CD8-positive, alpha-beta memory T cell (primary cell): Measurements from ENCODE around the gene USP3. TPM values are rescaled to one million over a fixed set of nuclear protein-coding genes. Genes with fewer than 3 reads are reported as not detected.

Source experiments
- CTCF ChIA-PET: fragments of 350-600 bp; sonication (Branson Sonifier 250); formaldehyde crosslinking; loops from one replicate; lab custom pipeline; 2021; ENCODE audit warnings: antibody characterized with exemption; lab: Charles Lee
- POLR2A ChIA-PET: fragments of 350-600 bp; sonication (Branson Sonifier 250); formaldehyde crosslinking; loops from one replicate; lab custom pipeline; 2021; ENCODE audit warnings: antibody characterized with exemption; lab: Charles Lee
- DNase-seq, 5 donors: peaks; one replicate each; pipeline versions ENCODE4 v3.0.0 to v3.0.0-alpha.2; 2020 to 2022; ENCODE audit warnings: mixed read lengths in 1 of 5
- H3K27ac ChIP-seq: one replicate; pipeline ENCODE4 v1.7.0; 2013; ENCODE audit warnings: low read depth, mild to moderate bottlenecking, low read length, moderate library complexity
- H3K27me3 ChIP-seq: 2 replicates; pipeline ENCODE4 v1.7.0; 2013; ENCODE audit warnings: low read length, mild to moderate bottlenecking; ENCODE audit not compliant: insufficient read depth, poor library complexity, severe bottlenecking
- H3K36me3 ChIP-seq: 2 replicates; pipeline ENCODE4 v1.7.0; 2013; ENCODE audit warnings: mild to moderate bottlenecking, low read length, moderate library complexity; ENCODE audit not compliant: insufficient read depth
- H3K4me1 ChIP-seq: 2 replicates; pipeline ENCODE4 v1.7.0; 2013; ENCODE audit warnings: mild to moderate bottlenecking, low read length, moderate library complexity; ENCODE audit not compliant: insufficient read depth
- H3K4me3 ChIP-seq: 2 replicates; pipeline ENCODE4 v1.7.0; 2013; ENCODE audit warnings: mild to moderate bottlenecking, low read length
- H3K9me3 ChIP-seq: 2 replicates; pipeline ENCODE4 v1.7.0; 2013; ENCODE audit warnings: mild to moderate bottlenecking, low read length
- H3K27ac Mint-ChIP-seq, 8 donors: one replicate each; pipeline ENCODE4 v1.8.0; 2020 to 2021; ENCODE audit warnings: mixed read lengths in 8 of 8, mild to moderate bottlenecking in 6 of 8, inconsistent platforms in 3 of 8, moderate library complexity in 3 of 8
- H3K27me3 Mint-ChIP-seq, 2 donors: one replicate each; pipeline ENCODE4 v1.8.0; 2020 to 2021; ENCODE audit warnings: mixed read lengths in 2 of 2, mild to moderate bottlenecking in 1 of 2, moderate library complexity in 1 of 2
- H3K36me3 Mint-ChIP-seq, 3 donors: one replicate each; pipeline ENCODE4 v1.8.0; 2020 to 2021; ENCODE audit warnings: mixed read lengths in 3 of 3, inconsistent platforms in 1 of 3, mild to moderate bottlenecking in 1 of 3
- H3K4me1 Mint-ChIP-seq, 3 donors: one replicate each; pipeline ENCODE4 v1.8.0; 2020 to 2021; ENCODE audit warnings: mixed read lengths in 3 of 3, inconsistent platforms in 1 of 3, mild to moderate bottlenecking in 1 of 3
- H3K4me3 Mint-ChIP-seq, 7 donors: one replicate each; pipeline ENCODE4 v1.8.0; 2020 to 2021; ENCODE audit warnings: mixed read lengths in 7 of 7, mild to moderate bottlenecking in 6 of 7, moderate library complexity in 4 of 7, inconsistent platforms in 2 of 7
- H3K9me3 Mint-ChIP-seq, 5 donors: one replicate each; pipeline ENCODE4 v1.8.0; 2020 to 2022; ENCODE audit warnings: mixed read lengths in 5 of 5, mild to moderate bottlenecking in 3 of 5, moderate library complexity in 2 of 5, inconsistent platforms in 1 of 5
- polyA plus RNA-seq: library from polyadenylated mRNA; unstranded; fragments of 300-500 nt; fragmentation: Illumina TruSeq; gene quantifications from one replicate; pipeline ENCODE4 v1.2.3, GENCODE V29; 2021
- total RNA-seq, 2 experiments: library from RNA; stranded (reverse); gene quantifications; one replicate each; pipeline ENCODE4 v1.2.3, GENCODE V29; 2021

USP3 gene
- total and polyA plus RNA-seq, 3 experiments from 2014 or later, result 36.6 to 50.7 (median 38.0) TPM

- Histone ChIP-seq H3K9me3 (no peaks in the 10 kb centered on the region), H3K4me3 (no peak overlapping the region), H3K4me1 (peaks cover 4% of the 10 kb centered on the region), H3K27ac (no peak overlapping the region), H3K36me3 (no peaks in the 10 kb centered on the region), H3K27me3 (no peaks in the 10 kb centered on the region)
- H3K4me3 Mint-ChIP-seq, result no peak overlapping the region
- DNase-seq, result no peak
- H3K27ac Mint-ChIP-seq, result no peak overlapping the region
- H3K36me3 Mint-ChIP-seq, result no peaks in the 10 kb centered on the region
- H3K27me3 Mint-ChIP-seq, result peaks cover 6 to 10% of the 10 kb centered on the region in 2 donors
- peaks cover 5 to 8% (median 8%) of the 10 kb centered on the region in 3 donors for H3K4me1 Mint-ChIP-seq
- ChIA-PET CTCF (no interaction called here), POLR2A (no interaction called here)
- H3K9me3 Mint-ChIP-seq, result no peaks in the 10 kb centered on the region
These were observed 42.3 kb upstream of the USP3 start for GRCh38 chr15:63462088-63462487.

GRCh38 chr15:63463036-63463435, 41.4 kb upstream of the USP3 start:
- Mint-ChIP-seq H3K36me3 (no peaks in the 10 kb centered on the region), H3K4me3 (no peak overlapping the region), H3K27ac (no peak overlapping the region), H3K4me1 (peaks cover 8 to 13% (median 8%) of the 10 kb centered on the region in 3 donors), H3K27me3 (peaks cover 4 to 10% of the 10 kb centered on the region in 2 donors), H3K9me3 (no peaks in the 10 kb centered on the region)
- H3K36me3 ChIP-seq, result no peaks in the 10 kb centered on the region
- H3K4me3 ChIP-seq, result no peak overlapping the region
- no peak overlapping the region for H3K27ac ChIP-seq
- POLR2A ChIA-PET, result no interaction called here
- H3K4me1 ChIP-seq, result peaks cover 5% of the 10 kb centered on the region
- H3K9me3 ChIP-seq, result no peaks in the 10 kb centered on the region
- no peaks in the 10 kb centered on the region for H3K27me3 ChIP-seq
- CTCF ChIA-PET, result interaction anchor here (1.1 to 6.8 kb wide), 3 partner anchors 45 to 605 kb away, joined by 3 to 51 read pairs (median 4); partner anchors contain the start of gene FBXL22
- DNase-seq, result no peak

GRCh38 chr15:63463793-63464192, 40.6 kb upstream of the USP3 start:
- Mint-ChIP-seq H3K4me3 (no peak overlapping the region), H3K27me3 (peaks cover 4 to 10% of the 10 kb centered on the region in 2 donors), H3K27ac (no peak overlapping the region), H3K36me3 (no peaks in the 10 kb centered on the region), H3K4me1 (peaks cover 8 to 15% (median 8%) of the 10 kb centered on the region in 3 donors), H3K9me3 (no peaks in the 10 kb centered on the region)
- ChIA-PET CTCF (interaction anchor here (0.9 to 6.8 kb wide), 6 partner anchors 23 to 604 kb away, joined by 3 to 51 read pairs (median 4); partner anchors contain the start of genes FBXL22 and USP3), POLR2A (no interaction called here)
- Histone ChIP-seq H3K27ac (no peak overlapping the region), H3K27me3 (no peaks in the 10 kb centered on the region), H3K4me3 (no peak overlapping the region), H3K9me3 (no peaks in the 10 kb centered on the region), H3K36me3 (no peaks in the 10 kb centered on the region), H3K4me1 (peaks cover 5% of the 10 kb centered on the region)
- no peak for DNase-seq

- no peak for DNase-seq
- Histone ChIP-seq H3K36me3 (no peaks in the 10 kb centered on the region), H3K4me3 (no peak overlapping the region), H3K27ac (no peak overlapping the region), H3K27me3 (no peaks in the 10 kb centered on the region), H3K9me3 (no peaks in the 10 kb centered on the region), H3K4me1 (peaks cover 10% of the 10 kb centered on the region)
- H3K27me3 Mint-ChIP-seq, result peaks cover 4 to 10% of the 10 kb centered on the region in 2 donors
- no peaks in the 10 kb centered on the region for H3K9me3 Mint-ChIP-seq
- no peak overlapping the region for H3K4me3 Mint-ChIP-seq
- ChIA-PET CTCF (interaction anchor here (2.4 to 6.8 kb wide), 3 partner anchors 40 to 134 kb away, joined by 6 to 51 read pairs (median 41); partner anchors contain the start of genes FBXL22 and USP3), POLR2A (no interaction called here)
- peaks cover 8 to 22% (median 16%) of the 10 kb centered on the region in 3 donors for H3K4me1 Mint-ChIP-seq
- no peak overlapping the region for H3K27ac Mint-ChIP-seq
- H3K36me3 Mint-ChIP-seq, result no peaks in the 10 kb centered on the region
These were observed 39.3 kb upstream of the USP3 start for GRCh38 chr15:63465104-63465503.

GRCh38 chr15:63466378-63467192, 37.8 kb upstream of the USP3 start:
- Mint-ChIP-seq H3K36me3 (no peaks in the 10 kb centered on the region), H3K27me3 (peaks cover 4 to 5% of the 10 kb centered on the region in 2 donors), H3K4me3 (no peak overlapping the region), H3K4me1 (peaks cover 8 to 26% (median 17%) of the 10 kb centered on the region in 3 donors), H3K27ac (peak overlapping the region in 5 of 8 donors; percentile 24 to 77 (median 70)), H3K9me3 (no peaks in the 10 kb centered on the region)
- Histone ChIP-seq H3K27ac (no peak overlapping the region), H3K27me3 (no peaks in the 10 kb centered on the region), H3K4me3 (no peak overlapping the region), H3K9me3 (no peaks in the 10 kb centered on the region), H3K36me3 (no peaks in the 10 kb centered on the region), H3K4me1 (peaks cover 10% of the 10 kb centered on the region)
- CTCF ChIA-PET, result interaction anchor here (0.6 to 6.8 kb wide), 32 partner anchors 10 to 656 kb away, joined by 3 to 51 read pairs (median 5); partner anchors contain the start of genes FBXL22 and USP3
- POLR2A ChIA-PET, result interaction anchor here (0.6 to 1.6 kb wide), 4 partner anchors 21 to 144 kb away, joined by 3 to 10 read pairs (median 4); partner anchors contain the start of gene USP3
- peak in 4 of 5 donors; percentile 18 to 78 (median 66) for DNase-seq

GRCh38 chr15:63469190-63469589, 35.2 kb upstream of the USP3 start:
- POLR2A ChIA-PET, result no interaction called here

GRCh38 chr15:63469984-63470383, 34.4 kb upstream of the USP3 start:
- no peaks in the 10 kb centered on the region for H3K9me3 ChIP-seq
- H3K27ac Mint-ChIP-seq, result peak overlapping the region in 1 of 8 donors; percentile 48
- H3K4me3 ChIP-seq, result no peak overlapping the region
- H3K4me1 Mint-ChIP-seq, result peaks cover 23 to 51% (median 43%) of the 10 kb centered on the region in 3 donors
- H3K36me3 Mint-ChIP-seq, result no peaks in the 10 kb centered on the region
- no peak for DNase-seq
- no peak overlapping the region for H3K4me3 Mint-ChIP-seq
- no peaks in the 10 kb centered on the region for H3K27me3 Mint-ChIP-seq
- ChIA-PET CTCF (interaction anchor here (0.7 kb wide), 2 partner anchors 13 to 1228 kb away, joined by 3 read pairs; no protein-coding TSS in a partner anchor), POLR2A (interaction anchor here (0.7 kb wide), 1 partner anchor 111 kb away, joined by 4 read pairs; no protein-coding TSS in a partner anchor)
- no peaks in the 10 kb centered on the region for H3K27me3 ChIP-seq
- H3K27ac ChIP-seq, result no peak overlapping the region
- H3K36me3 ChIP-seq, result no peaks in the 10 kb centered on the region
- peaks cover 31% of the 10 kb centered on the region for H3K4me1 ChIP-seq
- no peaks in the 10 kb centered on the region for H3K9me3 Mint-ChIP-seq

More at GRCh38 chr15:63469190-63469589, 35.2 kb upstream of the USP3 start:
- Mint-ChIP-seq H3K9me3 (no peaks in the 10 kb centered on the region), H3K27ac (peak overlapping the region in 3 of 8 donors; percentile 42 to 63 (median 43)), H3K27me3 (no peaks in the 10 kb centered on the region), H3K36me3 (no peaks in the 10 kb centered on the region), H3K4me3 (no peak overlapping the region), H3K4me1 (peaks cover 18 to 43% (median 35%) of the 10 kb centered on the region in 3 donors)
- CTCF ChIA-PET, result interaction anchor here (0.7 to 6.8 kb wide), 5 partner anchors 10 to 130 kb away, joined by 3 to 51 read pairs (median 4); partner anchors contain the start of gene FBXL22
- Histone ChIP-seq H3K4me1 (peaks cover 25% of the 10 kb centered on the region), H3K36me3 (no peaks in the 10 kb centered on the region), H3K27me3 (no peaks in the 10 kb centered on the region), H3K4me3 (no peak overlapping the region), H3K9me3 (no peaks in the 10 kb centered on the region), H3K27ac (no peak overlapping the region)
- DNase-seq, result no peak
